Measurements from ENCODE around the gene CNTNAP1. TPM values are rescaled to one million over a fixed set of nuclear protein-coding genes. Genes with fewer than 3 reads are reported as not detected.

The CNTNAP1 gene
- polyA plus RNA-seq, 1 experiment: 90.6 TPM

GRCh38 chr17:42748202-42748907 is 66.0 kb downstream of the CNTNAP1 start:
- CTCF ChIA-PET: interaction anchor here (1.2 to 5.5 kb wide), 4 partner anchors 14 to 170 kb away, joined by 3 to 36 read pairs (median 5); partner anchors contain the start of gene RAMP2
- no peak for TF ChIP-seq CTCF (IDR thresholded peaks at IDR 0.05; ENCODE audit: insufficient read depth, low read depth, low read length)
- Histone ChIP-seq H3K27me3 (ENCODE audit: control insufficient read depth, insufficient read depth, low read length) (peaks cover 7% of the 10 kb centered on the region), H3K4me3 (ENCODE audit: low read depth, low read length) (no peak overlapping the region), H3K36me3 (ENCODE audit: control insufficient read depth, insufficient read depth, low read length) (no peaks in the 10 kb centered on the region)
- no peak for DNase-seq (ENCODE audit: low read depth)
- POLR2A ChIA-PET: no interaction called here

- peaks cover 9% of the 10 kb centered on the region for H3K27me3 ChIP-seq (ENCODE audit: control insufficient read depth, insufficient read depth, low read length)
- POLR2A ChIA-PET: no interaction called here
- no peak for TF ChIP-seq CTCF (IDR thresholded peaks at IDR 0.05; ENCODE audit: insufficient read depth, low read depth, low read length)
- H3K4me3 ChIP-seq (ENCODE audit: low read depth, low read length): no peak overlapping the region
- CTCF ChIA-PET: interaction anchor here (1.2 to 5.5 kb wide), 5 partner anchors 13 to 171 kb away, joined by 3 to 36 read pairs (median 5); partner anchors contain the start of genes BECN1 and RAMP2
- no peak for DNase-seq (ENCODE audit: low read depth)
- H3K36me3 ChIP-seq (ENCODE audit: control insufficient read depth, insufficient read depth, low read length): no peaks in the 10 kb centered on the region
Measured at GRCh38 chr17:42748908-42749798, 66.8 kb downstream of the CNTNAP1 start.

Small RNAs within 50 kb of the gene (small RNA-seq; reads per million reads assigned to genes)
- gene MIR6780A (ENCODE audit: insufficient read length, low read depth, low replicate concordance): not detected

Other genes starting within 250 kb of the CNTNAP1 start
- gene ATP6V0A1, start 223.7 kb upstream of the CNTNAP1 start, polyA plus RNA-seq (2011; rRNA removed): 22.4 and 37.1 TPM in 2 replicates
- 16.3 and 45.3 TPM in 2 replicates for gene NAGLU, start 146.3 kb upstream of the CNTNAP1 start, polyA plus RNA-seq (2011; rRNA removed)
- gene HSD17B1, start 129.6 kb upstream of the CNTNAP1 start, polyA plus RNA-seq (2011; rRNA removed): 0.49 and 0.54 TPM in 2 replicates
- gene COASY, start 120.4 kb upstream of the CNTNAP1 start, polyA plus RNA-seq (2011; rRNA removed): 28.6 and 41.5 TPM in 2 replicates
- gene MLX, start 115.4 kb upstream of the CNTNAP1 start, polyA plus RNA-seq (2011; rRNA removed): 40.9 and 50.1 TPM in 2 replicates
- 3.4 and 5.8 TPM in 2 replicates for gene PSMC3IP, start 104.8 kb upstream of the CNTNAP1 start, polyA plus RNA-seq (2011; rRNA removed)
- 28.4 and 54.4 TPM in 2 replicates for gene RETREG3, start 73.2 kb upstream of the CNTNAP1 start, polyA plus RNA-seq (2011; rRNA removed)
- 37.2 and 66.1 TPM in 2 replicates for gene TUBG1, start 72.8 kb upstream of the CNTNAP1 start, polyA plus RNA-seq (2011; rRNA removed)
- 11.4 and 15.1 TPM in 2 replicates for gene TUBG2, start 23.2 kb upstream of the CNTNAP1 start, polyA plus RNA-seq (2011; rRNA removed)
- 5.6 and 9.1 TPM in 2 replicates for gene PLEKHH3, start 5.5 kb upstream of the CNTNAP1 start, polyA plus RNA-seq (2011; rRNA removed)
- gene CCR10, start 688 bp upstream of the CNTNAP1 start, polyA plus RNA-seq (2011; rRNA removed): 0.91 and 2.3 TPM in 2 replicates
- gene EZH1, start 62.5 kb downstream of the CNTNAP1 start, polyA plus RNA-seq (2011; rRNA removed): 30.4 and 32.0 TPM in 2 replicates
- 1.7 and 2.8 TPM in 2 replicates for gene RAMP2, start 78.7 kb downstream of the CNTNAP1 start, polyA plus RNA-seq (2011; rRNA removed)
- 143 and 181 TPM in 2 replicates for gene VPS25, start 90.9 kb downstream of the CNTNAP1 start, polyA plus RNA-seq (2011; rRNA removed)
- gene WNK4, start 98.1 kb downstream of the CNTNAP1 start, polyA plus RNA-seq (2011; rRNA removed): 2.1 and 2.9 TPM in 2 replicates
- 82.8 and 91.9 TPM in 2 replicates for gene COA3, start 116.2 kb downstream of the CNTNAP1 start, polyA plus RNA-seq (2011; rRNA removed)
- 0.29 and 0.45 TPM in 2 replicates for gene CNTD1, start 116.3 kb downstream of the CNTNAP1 start, polyA plus RNA-seq (2011; rRNA removed)
- gene BECN1, start 141.8 kb downstream of the CNTNAP1 start, polyA plus RNA-seq (2011; rRNA removed): 118 and 126 TPM in 2 replicates
- gene PSME3, start 150.9 kb downstream of the CNTNAP1 start, polyA plus RNA-seq (2011; rRNA removed): 65.7 and 101 TPM in 2 replicates
- gene AOC2, start 162.0 kb downstream of the CNTNAP1 start, polyA plus RNA-seq (2011; rRNA removed): 0.37 and 0.43 TPM in 2 replicates
- 0.10 and 0.22 TPM in 2 replicates for gene AOC3, start 168.7 kb downstream of the CNTNAP1 start, polyA plus RNA-seq (2011; rRNA removed)
- not detected in 2 replicates for gene G6PC1, start 218.3 kb downstream of the CNTNAP1 start, polyA plus RNA-seq (2011; rRNA removed)